Measurements from ENCODE around the gene SEC14L2.
A peak's percentile ranks its signal among the peaks of the same experiment; 100 is the strongest.

The SEC14L2 gene

GRCh38 chr22:30425616-30426387 lies 29.0 kb downstream of the SEC14L2 start, which contains the start of gene MTFP1:
Gene MTFP1 (plus strand): TSS chr22:30425768. CDS start chr22:30425880, 112 bp downstream.
- Histone ChIP-seq H3K9me3 (ENCODE audit: control insufficient read depth, low read length) (no peaks in the 10 kb centered on the region), H3K4me3 (ENCODE audit: insufficient read depth, low read depth, low read length, poor library complexity, severe bottlenecking) (peak within 1 kb of the TSS; percentile 80), H3K4me1 (ENCODE audit: control insufficient read depth, insufficient read depth, low read length, poor library complexity, severe bottlenecking) (peaks cover 42% of the 10 kb centered on the region), H3K27me3 (replicated peaks; ENCODE audit: control insufficient read depth, insufficient read depth, low read length, poor library complexity, severe bottlenecking) (no peaks in the 10 kb centered on the region), H3K36me3 (ENCODE audit: control insufficient read depth, insufficient read depth, low read length) (peaks cover 5% of the 10 kb centered on the region), H3K27ac (ENCODE audit: insufficient read depth, low read length, poor library complexity, severe bottlenecking) (peak within 1 kb of the TSS; percentile 85)
- DNase-seq: peak in 2 of 3 donors; percentile 38 to 48

GRCh38 chr22:30426388-30427353 lies 29.9 kb downstream of the SEC14L2 start:
- peak; percentile 69 to 79 (median 76) for DNase-seq
- no peaks in the 10 kb centered on the region for H3K27me3 ChIP-seq (replicated peaks; ENCODE audit: control insufficient read depth, insufficient read depth, low read length, poor library complexity, severe bottlenecking)
- peak overlapping the region; percentile 80 for H3K4me3 ChIP-seq (ENCODE audit: insufficient read depth, low read depth, low read length, poor library complexity, severe bottlenecking)
- H3K9me3 ChIP-seq (ENCODE audit: control insufficient read depth, low read length): no peaks in the 10 kb centered on the region
- peak overlapping the region; percentile 73 for H3K27ac ChIP-seq (ENCODE audit: insufficient read depth, low read length, poor library complexity, severe bottlenecking)
- peaks cover 42% of the 10 kb centered on the region for H3K4me1 ChIP-seq (ENCODE audit: control insufficient read depth, insufficient read depth, low read length, poor library complexity, severe bottlenecking)
- peaks cover 5% of the 10 kb centered on the region for H3K36me3 ChIP-seq (ENCODE audit: control insufficient read depth, insufficient read depth, low read length)

GRCh38 chr22:30427871-30428270 lies 31.1 kb downstream of the SEC14L2 start:
- Histone ChIP-seq H3K4me3 (ENCODE audit: insufficient read depth, low read depth, low read length, poor library complexity, severe bottlenecking) (no peak overlapping the region), H3K9me3 (ENCODE audit: control insufficient read depth, low read length) (no peaks in the 10 kb centered on the region), H3K27me3 (replicated peaks; ENCODE audit: control insufficient read depth, insufficient read depth, low read length, poor library complexity, severe bottlenecking) (no peaks in the 10 kb centered on the region), H3K4me1 (ENCODE audit: control insufficient read depth, insufficient read depth, low read length, poor library complexity, severe bottlenecking) (peaks cover 33% of the 10 kb centered on the region), H3K27ac (ENCODE audit: insufficient read depth, low read length, poor library complexity, severe bottlenecking) (no peak overlapping the region), H3K36me3 (ENCODE audit: control insufficient read depth, insufficient read depth, low read length) (peaks cover 5% of the 10 kb centered on the region)
- DNase-seq: no peak

- Histone ChIP-seq H3K9me3 (ENCODE audit: control insufficient read depth, low read length) (no peaks in the 10 kb centered on the region), H3K36me3 (ENCODE audit: control insufficient read depth, insufficient read depth, low read length) (peaks cover 5% of the 10 kb centered on the region), H3K4me1 (ENCODE audit: control insufficient read depth, insufficient read depth, low read length, poor library complexity, severe bottlenecking) (peaks cover 20% of the 10 kb centered on the region), H3K27me3 (replicated peaks; ENCODE audit: control insufficient read depth, insufficient read depth, low read length, poor library complexity, severe bottlenecking) (no peaks in the 10 kb centered on the region), H3K4me3 (ENCODE audit: insufficient read depth, low read depth, low read length, poor library complexity, severe bottlenecking) (no peak overlapping the region), H3K27ac (ENCODE audit: insufficient read depth, low read length, poor library complexity, severe bottlenecking) (no peak overlapping the region)
- DNase-seq: no peak
Measured at GRCh38 chr22:30429887-30430286, 33.1 kb downstream of the SEC14L2 start.

- no peak for DNase-seq
- Histone ChIP-seq H3K36me3 (ENCODE audit: control insufficient read depth, insufficient read depth, low read length) (peaks cover 5% of the 10 kb centered on the region), H3K4me1 (ENCODE audit: control insufficient read depth, insufficient read depth, low read length, poor library complexity, severe bottlenecking) (peaks cover 21% of the 10 kb centered on the region), H3K4me3 (ENCODE audit: insufficient read depth, low read depth, low read length, poor library complexity, severe bottlenecking) (no peak overlapping the region), H3K27me3 (replicated peaks; ENCODE audit: control insufficient read depth, insufficient read depth, low read length, poor library complexity, severe bottlenecking) (no peaks in the 10 kb centered on the region), H3K9me3 (ENCODE audit: control insufficient read depth, low read length) (no peaks in the 10 kb centered on the region), H3K27ac (ENCODE audit: insufficient read depth, low read length, poor library complexity, severe bottlenecking) (no peak overlapping the region)
Measured at GRCh38 chr22:30430933-30431332, 34.1 kb downstream of the SEC14L2 start.

- Histone ChIP-seq H3K36me3 (ENCODE audit: control insufficient read depth, insufficient read depth, low read length) (peaks cover 5% of the 10 kb centered on the region), H3K27ac (ENCODE audit: insufficient read depth, low read length, poor library complexity, severe bottlenecking) (no peak overlapping the region), H3K4me1 (ENCODE audit: control insufficient read depth, insufficient read depth, low read length, poor library complexity, severe bottlenecking) (peaks cover 15% of the 10 kb centered on the region), H3K9me3 (ENCODE audit: control insufficient read depth, low read length) (no peaks in the 10 kb centered on the region), H3K27me3 (replicated peaks; ENCODE audit: control insufficient read depth, insufficient read depth, low read length, poor library complexity, severe bottlenecking) (no peaks in the 10 kb centered on the region), H3K4me3 (ENCODE audit: insufficient read depth, low read depth, low read length, poor library complexity, severe bottlenecking) (no peak overlapping the region)
- no peak for DNase-seq
Measured at GRCh38 chr22:30432096-30432495, 35.3 kb downstream of the SEC14L2 start.

- no peak for DNase-seq
- H3K9me3 ChIP-seq (ENCODE audit: control insufficient read depth, low read length): no peaks in the 10 kb centered on the region
- no peak overlapping the region for H3K4me3 ChIP-seq (ENCODE audit: insufficient read depth, low read depth, low read length, poor library complexity, severe bottlenecking)
- H3K4me1 ChIP-seq (ENCODE audit: control insufficient read depth, insufficient read depth, low read length, poor library complexity, severe bottlenecking): peaks cover 14% of the 10 kb centered on the region
- no peaks in the 10 kb centered on the region for H3K27me3 ChIP-seq (replicated peaks; ENCODE audit: control insufficient read depth, insufficient read depth, low read length, poor library complexity, severe bottlenecking)
- H3K27ac ChIP-seq (ENCODE audit: insufficient read depth, low read length, poor library complexity, severe bottlenecking): no peak overlapping the region
- H3K36me3 ChIP-seq (ENCODE audit: control insufficient read depth, insufficient read depth, low read length): peaks cover 5% of the 10 kb centered on the region
Measured at GRCh38 chr22:30432520-30432919, 35.7 kb downstream of the SEC14L2 start.

- H3K4me1 ChIP-seq (ENCODE audit: control insufficient read depth, insufficient read depth, low read length, poor library complexity, severe bottlenecking): peaks cover 14% of the 10 kb centered on the region
- H3K36me3 ChIP-seq (ENCODE audit: control insufficient read depth, insufficient read depth, low read length): peaks cover 3% of the 10 kb centered on the region
- peaks cover 3% of the 10 kb centered on the region for H3K27me3 ChIP-seq (replicated peaks; ENCODE audit: control insufficient read depth, insufficient read depth, low read length, poor library complexity, severe bottlenecking)
- no peak for DNase-seq
- no peak overlapping the region for H3K4me3 ChIP-seq (ENCODE audit: insufficient read depth, low read depth, low read length, poor library complexity, severe bottlenecking)
- H3K27ac ChIP-seq (ENCODE audit: insufficient read depth, low read length, poor library complexity, severe bottlenecking): no peak overlapping the region
- no peaks in the 10 kb centered on the region for H3K9me3 ChIP-seq (ENCODE audit: control insufficient read depth, low read length)
Measured at GRCh38 chr22:30433227-30433626, 36.4 kb downstream of the SEC14L2 start.

GRCh38 chr22:30433773-30434172 lies 37.0 kb downstream of the SEC14L2 start:
- H3K27ac ChIP-seq (ENCODE audit: insufficient read depth, low read length, poor library complexity, severe bottlenecking): no peak overlapping the region
- peaks cover 4% of the 10 kb centered on the region for H3K27me3 ChIP-seq (replicated peaks; ENCODE audit: control insufficient read depth, insufficient read depth, low read length, poor library complexity, severe bottlenecking)
- no peaks in the 10 kb centered on the region for H3K9me3 ChIP-seq (ENCODE audit: control insufficient read depth, low read length)
- no peaks in the 10 kb centered on the region for H3K36me3 ChIP-seq (ENCODE audit: control insufficient read depth, insufficient read depth, low read length)
- no peak overlapping the region for H3K4me3 ChIP-seq (ENCODE audit: insufficient read depth, low read depth, low read length, poor library complexity, severe bottlenecking)
- peaks cover 14% of the 10 kb centered on the region for H3K4me1 ChIP-seq (ENCODE audit: control insufficient read depth, insufficient read depth, low read length, poor library complexity, severe bottlenecking)
- DNase-seq: no peak

- H3K4me1 ChIP-seq (ENCODE audit: control insufficient read depth, insufficient read depth, low read length, poor library complexity, severe bottlenecking): peaks cover 14% of the 10 kb centered on the region
- H3K9me3 ChIP-seq (ENCODE audit: control insufficient read depth, low read length): no peaks in the 10 kb centered on the region
- no peak overlapping the region for H3K4me3 ChIP-seq (ENCODE audit: insufficient read depth, low read depth, low read length, poor library complexity, severe bottlenecking)
- no peaks in the 10 kb centered on the region for H3K36me3 ChIP-seq (ENCODE audit: control insufficient read depth, insufficient read depth, low read length)
- no peak for DNase-seq
- peaks cover 7% of the 10 kb centered on the region for H3K27me3 ChIP-seq (replicated peaks; ENCODE audit: control insufficient read depth, insufficient read depth, low read length, poor library complexity, severe bottlenecking)
- H3K27ac ChIP-seq (ENCODE audit: insufficient read depth, low read length, poor library complexity, severe bottlenecking): peak overlapping the region; percentile 76
Measured at GRCh38 chr22:30434843-30435242, 38.0 kb downstream of the SEC14L2 start.

Data from effector memory CD4-positive, alpha-beta T cell (primary cell).